ENCODE results near the gene PTPRS. TPM values are rescaled to one million over a fixed set of nuclear protein-coding genes. Genes with fewer than 3 reads are reported as not detected.

PTPRS gene
- total and polyA plus RNA-seq, 9 of the 15 experiments (the other 6 are each of a cell fraction or from before 2014, with no cell fraction given) = 1.1 to 49.4 (median 14.1) TPM

- Histone ChIP-seq H4K20me1 (replicated peaks; ENCODE audit: control insufficient read depth, insufficient read depth, low read length) (0 out of 2 replicates have a peak, but pooled peaks cover 6% of the 10 kb centered on the region), H3K4me3 (no peak overlapping the region), H3K4me2 (ENCODE audit: insufficient read depth, low read length) (no peak overlapping the region), H3K27ac (ENCODE audit: extremely low read depth, low read depth, low read length) (no peak overlapping the region), H3K9me3 (replicated peaks; ENCODE audit: control insufficient read depth, insufficient read depth, low read depth, low read length) (no peaks in the 10 kb centered on the region), H3K79me2 (ENCODE audit: control insufficient read depth, insufficient read depth, low read length) (no peaks in the 10 kb centered on the region), H3K36me3 (ENCODE audit: control insufficient read depth, insufficient read depth, low read length) (no peaks in the 10 kb centered on the region), H3K9me1 (ENCODE audit: control insufficient read depth, insufficient read depth, low read length) (no peaks in the 10 kb centered on the region), H2AFZ (ENCODE audit: low read depth, low read length) (no peak overlapping the region), H3K4me1 (replicated peaks in 1 of 2; ENCODE audit: control insufficient read depth in 2 of 2, insufficient read depth in 2 of 2, low read length in 2 of 2) (peaks cover 0 to 14% of the 10 kb centered on the region in 2 experiments; a peak in 3 of 5 replicates), H3K27me3 (ENCODE audit: control insufficient read depth in 2 of 2, insufficient read depth in 2 of 2, low read length in 2 of 2) (peaks cover 6 to 23% of the 10 kb centered on the region in 2 experiments; a peak in 4 of 5 replicates), H3K9ac (ENCODE audit: insufficient read depth in 1 of 2, low read depth in 2 of 2, low read length in 2 of 2) (no peak overlapping the region)
- CTCF ChIA-PET (ENCODE audit: low intra/inter-chr PET ratio) = no interaction called here
- no peak for FAIRE-seq
- in situ Hi-C loops (cut with MboI) (no loop called here), intact Hi-C loops (cut with micrococcal nuclease) (no loop called here)
- BruUV-seq (replicated peaks) = no TSS peak
- DNase-seq (ENCODE audit: extremely low read depth in 1 of 4, low spot score in 3 of 4) = no peak
- no peak for ATAC-seq
- WGBS (ENCODE audit: insufficient coverage, low coverage, missing lambda C conversion rate) = 66% methylated on average over 13 of the region's 13 CpGs
- POLR2A ChIA-PET = no interaction called here
- no peak for TF ChIP-seq POLR2AphosphoS2 (IDR thresholded peaks at IDR 0.05; ENCODE audit: low read length)
- no peak for TF ChIP-seq STAT5A (IDR thresholded peaks at IDR 0.05; ENCODE audit: borderline replicate concordance, low read length)
- TF ChIP-seq CHD1 (IDR thresholded peaks at IDR 0.05; ENCODE audit: low read length) = no peak
- TF ChIP-seq BCOR (IDR thresholded peaks at IDR 0.05) = peak; percentile 93
- TF ChIP-seq ZNF134 (CRISPR knock-in tag; conservative IDR thresholded peaks at IDR 0.05) = no peak
- TF ChIP-seq CHCHD3 (CRISPR knock-in tag; IDR thresholded peaks at IDR 0.05) = no peak
- no peak for TF ChIP-seq YBX1 (IDR thresholded peaks at IDR 0.05)
- no peak for TF ChIP-seq KAT2B (IDR thresholded peaks at IDR 0.05; ENCODE audit: low read depth, low read length)
- TF ChIP-seq ZNF586 (CRISPR knock-in tag; conservative IDR thresholded peaks at IDR 0.05) = no peak
- no peak for TF ChIP-seq MED1 (CRISPR knock-in tag; IDR thresholded peaks at IDR 0.05; ENCODE audit: borderline replicate concordance)
- TF ChIP-seq ZNF324 (CRISPR knock-in tag; IDR thresholded peaks at IDR 0.05) = no peak
- TF ChIP-seq SMARCA5 (IDR thresholded peaks at IDR 0.05) = peak; percentile 34; the same call in 1 of the 2 replicates
- peak; percentile 58; the same call in 1 of the 2 replicates for TF ChIP-seq HDAC2 (IDR thresholded peaks at IDR 0.05)
- 0 out of 4 replicates have a peak, but pooled peaks of 1 of the 2 experiments have one; percentile 15 for TF ChIP-seq RCOR1 (IDR thresholded peaks at IDR 0.05; ENCODE audit: borderline replicate concordance in 1 of 2, low read depth in 2 of 2, low read length in 2 of 2)
- TF ChIP-seq KDM4B (IDR thresholded peaks at IDR 0.05; ENCODE audit: borderline replicate concordance in 2 of 2, low read depth in 1 of 2) = no peak
- no peak for TF ChIP-seq ZNF707 (CRISPR knock-in tag; conservative IDR thresholded peaks at IDR 0.05)
- TF ChIP-seq PRPF4 (IDR thresholded peaks at IDR 0.05; ENCODE audit: insufficient read depth, low read depth, low read length, poor library complexity, severe bottlenecking) = no peak
- TF ChIP-seq ZNF224 (CRISPR knock-in tag; IDR thresholded peaks at IDR 0.05) = no peak
- no peak for TF ChIP-seq MCM7 (IDR thresholded peaks at IDR 0.05)
- TF ChIP-seq POLR2G (IDR thresholded peaks at IDR 0.05; ENCODE audit: low read depth, low read length) = no peak
- TF ChIP-seq KDM1A (IDR thresholded peaks at IDR 0.05) = peak in 1 of 2 experiments; percentile 64; a peak in 2 of 4 replicates
- TF ChIP-seq RBM25 (IDR thresholded peaks at IDR 0.05; ENCODE audit: low read depth, low read length, severe bottlenecking) = peak; percentile 88
- TF ChIP-seq MCM3 (IDR thresholded peaks at IDR 0.05) = no peak
- no peak for TF ChIP-seq ZNF655 (CRISPR knock-in tag; IDR thresholded peaks at IDR 0.05)
- no peak for TF ChIP-seq PHB (CRISPR knock-in tag; IDR thresholded peaks at IDR 0.05)
- TF ChIP-seq ZNF384 (IDR thresholded peaks at IDR 0.05; ENCODE audit: low read depth, low read length) = no peak
- no peak for TF ChIP-seq CXXC5 (CRISPR knock-in tag; IDR thresholded peaks at IDR 0.05)
- TF ChIP-seq ETV1 (tag; conservative IDR thresholded peaks at IDR 0.05; ENCODE audit: low read depth) = no peak
Observed at GRCh38 chr19:5331790-5332189, 8.8 kb downstream of the PTPRS start.

Measured in K562 (cell line).